ENCODE data around the gene CINP. TPM values are rescaled to one million over a fixed set of nuclear protein-coding genes. Genes with fewer than 3 reads are reported as not detected.

Gene CINP
- total and polyA plus RNA-seq, 2 of the 8 experiments (the other 6 are each of a cell fraction or from before 2014, with no cell fraction given): 47.8 to 51.6 TPM

GRCh38 chr14:102314242-102315011 is 48.3 kb downstream of the CINP start (continued):
- TF ChIP-seq, protein P1, sequence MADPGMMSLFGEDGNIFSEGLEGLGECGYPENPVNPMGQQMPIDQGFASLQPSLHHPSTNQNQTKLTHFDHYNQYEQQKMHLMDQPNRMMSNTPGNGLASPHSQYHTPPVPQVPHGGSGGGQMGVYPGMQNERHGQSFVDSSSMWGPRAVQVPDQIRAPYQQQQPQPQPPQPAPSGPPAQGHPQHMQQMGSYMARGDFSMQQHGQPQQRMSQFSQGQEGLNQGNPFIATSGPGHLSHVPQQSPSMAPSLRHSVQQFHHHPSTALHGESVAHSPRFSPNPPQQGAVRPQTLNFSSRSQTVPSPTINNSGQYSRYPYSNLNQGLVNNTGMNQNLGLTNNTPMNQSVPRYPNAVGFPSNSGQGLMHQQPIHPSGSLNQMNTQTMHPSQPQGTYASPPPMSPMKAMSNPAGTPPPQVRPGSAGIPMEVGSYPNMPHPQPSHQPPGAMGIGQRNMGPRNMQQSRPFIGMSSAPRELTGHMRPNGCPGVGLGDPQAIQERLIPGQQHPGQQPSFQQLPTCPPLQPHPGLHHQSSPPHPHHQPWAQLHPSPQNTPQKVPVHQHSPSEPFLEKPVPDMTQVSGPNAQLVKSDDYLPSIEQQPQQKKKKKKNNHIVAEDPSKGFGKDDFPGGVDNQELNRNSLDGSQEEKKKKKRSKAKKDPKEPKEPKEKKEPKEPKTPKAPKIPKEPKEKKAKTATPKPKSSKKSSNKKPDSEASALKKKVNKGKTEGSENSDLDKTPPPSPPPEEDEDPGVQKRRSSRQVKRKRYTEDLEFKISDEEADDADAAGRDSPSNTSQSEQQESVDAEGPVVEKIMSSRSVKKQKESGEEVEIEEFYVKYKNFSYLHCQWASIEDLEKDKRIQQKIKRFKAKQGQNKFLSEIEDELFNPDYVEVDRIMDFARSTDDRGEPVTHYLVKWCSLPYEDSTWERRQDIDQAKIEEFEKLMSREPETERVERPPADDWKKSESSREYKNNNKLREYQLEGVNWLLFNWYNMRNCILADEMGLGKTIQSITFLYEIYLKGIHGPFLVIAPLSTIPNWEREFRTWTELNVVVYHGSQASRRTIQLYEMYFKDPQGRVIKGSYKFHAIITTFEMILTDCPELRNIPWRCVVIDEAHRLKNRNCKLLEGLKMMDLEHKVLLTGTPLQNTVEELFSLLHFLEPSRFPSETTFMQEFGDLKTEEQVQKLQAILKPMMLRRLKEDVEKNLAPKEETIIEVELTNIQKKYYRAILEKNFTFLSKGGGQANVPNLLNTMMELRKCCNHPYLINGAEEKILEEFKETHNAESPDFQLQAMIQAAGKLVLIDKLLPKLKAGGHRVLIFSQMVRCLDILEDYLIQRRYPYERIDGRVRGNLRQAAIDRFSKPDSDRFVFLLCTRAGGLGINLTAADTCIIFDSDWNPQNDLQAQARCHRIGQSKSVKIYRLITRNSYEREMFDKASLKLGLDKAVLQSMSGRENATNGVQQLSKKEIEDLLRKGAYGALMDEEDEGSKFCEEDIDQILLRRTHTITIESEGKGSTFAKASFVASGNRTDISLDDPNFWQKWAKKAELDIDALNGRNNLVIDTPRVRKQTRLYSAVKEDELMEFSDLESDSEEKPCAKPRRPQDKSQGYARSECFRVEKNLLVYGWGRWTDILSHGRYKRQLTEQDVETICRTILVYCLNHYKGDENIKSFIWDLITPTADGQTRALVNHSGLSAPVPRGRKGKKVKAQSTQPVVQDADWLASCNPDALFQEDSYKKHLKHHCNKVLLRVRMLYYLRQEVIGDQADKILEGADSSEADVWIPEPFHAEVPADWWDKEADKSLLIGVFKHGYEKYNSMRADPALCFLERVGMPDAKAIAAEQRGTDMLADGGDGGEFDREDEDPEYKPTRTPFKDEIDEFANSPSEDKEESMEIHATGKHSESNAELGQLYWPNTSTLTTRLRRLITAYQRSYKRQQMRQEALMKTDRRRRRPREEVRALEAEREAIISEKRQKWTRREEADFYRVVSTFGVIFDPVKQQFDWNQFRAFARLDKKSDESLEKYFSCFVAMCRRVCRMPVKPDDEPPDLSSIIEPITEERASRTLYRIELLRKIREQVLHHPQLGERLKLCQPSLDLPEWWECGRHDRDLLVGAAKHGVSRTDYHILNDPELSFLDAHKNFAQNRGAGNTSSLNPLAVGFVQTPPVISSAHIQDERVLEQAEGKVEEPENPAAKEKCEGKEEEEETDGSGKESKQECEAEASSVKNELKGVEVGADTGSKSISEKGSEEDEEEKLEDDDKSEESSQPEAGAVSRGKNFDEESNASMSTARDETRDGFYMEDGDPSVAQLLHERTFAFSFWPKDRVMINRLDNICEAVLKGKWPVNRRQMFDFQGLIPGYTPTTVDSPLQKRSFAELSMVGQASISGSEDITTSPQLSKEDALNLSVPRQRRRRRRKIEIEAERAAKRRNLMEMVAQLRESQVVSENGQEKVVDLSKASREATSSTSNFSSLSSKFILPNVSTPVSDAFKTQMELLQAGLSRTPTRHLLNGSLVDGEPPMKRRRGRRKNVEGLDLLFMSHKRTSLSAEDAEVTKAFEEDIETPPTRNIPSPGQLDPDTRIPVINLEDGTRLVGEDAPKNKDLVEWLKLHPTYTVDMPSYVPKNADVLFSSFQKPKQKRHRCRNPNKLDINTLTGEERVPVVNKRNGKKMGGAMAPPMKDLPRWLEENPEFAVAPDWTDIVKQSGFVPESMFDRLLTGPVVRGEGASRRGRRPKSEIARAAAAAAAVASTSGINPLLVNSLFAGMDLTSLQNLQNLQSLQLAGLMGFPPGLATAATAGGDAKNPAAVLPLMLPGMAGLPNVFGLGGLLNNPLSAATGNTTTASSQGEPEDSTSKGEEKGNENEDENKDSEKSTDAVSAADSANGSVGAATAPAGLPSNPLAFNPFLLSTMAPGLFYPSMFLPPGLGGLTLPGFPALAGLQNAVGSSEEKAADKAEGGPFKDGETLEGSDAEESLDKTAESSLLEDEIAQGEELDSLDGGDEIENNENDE (IDR thresholded peaks at IDR 0.05; ENCODE audit: insufficient replicate concordance, low read length): no peak
- no peak for TF ChIP-seq SAP30 (IDR thresholded peaks at IDR 0.05; ENCODE audit: insufficient read depth, insufficient replicate concordance, low read length)
- TF ChIP-seq JUND (IDR thresholded peaks at IDR 0.05; ENCODE audit: low read length): peak; percentile 56; the same call in 1 of the 2 replicates
- TF ChIP-seq CBX5 (IDR thresholded peaks at IDR 0.05; ENCODE audit: low read depth, low read length): no peak
- no peak for TF ChIP-seq CHD1 (IDR thresholded peaks at IDR 0.05; ENCODE audit: low read depth, low read length)
- TF ChIP-seq JUN (IDR thresholded peaks at IDR 0.05; ENCODE audit: low read depth, low read length): no peak
- TF ChIP-seq EZH2 (IDR thresholded peaks at IDR 0.05; ENCODE audit: low read depth, low read length, severe bottlenecking): no peak
- TF ChIP-seq RBBP5 (IDR thresholded peaks at IDR 0.05; ENCODE audit: borderline replicate concordance, low read depth, low read length): peak; percentile 47; the same call in 1 of the 2 replicates
- no peak for TF ChIP-seq MAFK (IDR thresholded peaks at IDR 0.05; ENCODE audit: low read depth, low read length)
- TF ChIP-seq SP1 (IDR thresholded peaks at IDR 0.05; ENCODE audit: low read depth, low read length): no peak
